Ishikawa (cell line): ENCODE results near the gene PPME1.

Experiments used
- CEBPB ChIP-seq: IDR thresholded peaks from 2 replicates; pipeline ENCODE4 v1.6.1; 2012
- CREB1 ChIP-seq: IDR thresholded peaks from 2 replicates; pipeline ENCODE4 v1.6.1; 2012; ENCODE audit warnings: low read depth
- EGR1 ChIP-seq: IDR thresholded peaks from 2 replicates; pipeline ENCODE4 v1.6.1; 2012
- EP300 ChIP-seq: IDR thresholded peaks from 2 replicates; pipeline ENCODE4 v1.6.1; 2012; ENCODE audit warnings: borderline replicate concordance
- FOXM1 ChIP-seq: IDR thresholded peaks from 2 replicates; pipeline ENCODE4 v1.6.1; 2012; ENCODE audit warnings: low read depth, borderline replicate concordance
- MAX ChIP-seq: IDR thresholded peaks from 2 replicates; pipeline ENCODE4 v1.6.1; 2012
- NFIC ChIP-seq: IDR thresholded peaks from 2 replicates; pipeline ENCODE4 v1.6.1; 2012
- RAD21 ChIP-seq: IDR thresholded peaks from 2 replicates; pipeline ENCODE4 v1.6.1; 2012; ENCODE audit warnings: low read depth
- REST ChIP-seq: IDR thresholded peaks from 2 replicates; pipeline ENCODE4 v1.6.1; 2012; ENCODE audit warnings: low read depth, mild to moderate bottlenecking
- TAF1 ChIP-seq: IDR thresholded peaks from 2 replicates; pipeline ENCODE4 v1.6.1; 2012; ENCODE audit warnings: low read depth, mild to moderate bottlenecking
- TCF12 ChIP-seq: IDR thresholded peaks from 2 replicates; pipeline ENCODE4 v1.6.1; 2012; ENCODE audit warnings: low read depth
- TEAD4 ChIP-seq: IDR thresholded peaks from 2 replicates; pipeline ENCODE4 v1.6.1; 2012
- USF1 ChIP-seq: IDR thresholded peaks from 2 replicates; pipeline ENCODE4 v1.6.1; 2012
- ZBTB7A ChIP-seq: IDR thresholded peaks from 2 replicates; pipeline ENCODE4 v1.6.1; 2012; ENCODE audit warnings: low read depth

The PPME1 gene

GRCh38 chr11:74235121-74235520 is 64.0 kb downstream of the PPME1 start:
- TF ChIP-seq TCF12: no peak
- no peak for TF ChIP-seq EGR1
- no peak for TF ChIP-seq CEBPB
- TF ChIP-seq TEAD4: no peak
- TF ChIP-seq FOXM1: no peak
- TF ChIP-seq ZBTB7A: no peak
- TF ChIP-seq REST: no peak
- TF ChIP-seq TAF1: no peak
- TF ChIP-seq CREB1: no peak
- no peak for TF ChIP-seq NFIC

GRCh38 chr11:74237541-74237940 is 66.5 kb downstream of the PPME1 start:
- TF ChIP-seq EP300 (no peak), USF1 (no peak)

GRCh38 chr11:74238243-74238642 is 67.2 kb downstream of the PPME1 start:
- TF ChIP-seq FOXM1 (no peak), CREB1 (no peak), TCF12 (no peak), CEBPB (no peak), TAF1 (no peak), RAD21 (no peak), EP300 (no peak), REST (no peak), NFIC (no peak)

GRCh38 chr11:74248469-74248868 is 77.4 kb downstream of the PPME1 start:
- TF ChIP-seq FOXM1: no peak
- TF ChIP-seq REST: no peak
- TF ChIP-seq USF1: no peak
- TF ChIP-seq RAD21: no peak
- TF ChIP-seq TEAD4: no peak
- TF ChIP-seq NFIC: no peak
- TF ChIP-seq TAF1: no peak
- TF ChIP-seq CREB1: no peak
- no peak for TF ChIP-seq EP300
- no peak for TF ChIP-seq ZBTB7A
- no peak for TF ChIP-seq CEBPB

- TF ChIP-seq FOXM1: no peak
- no peak for TF ChIP-seq EP300
- no peak for TF ChIP-seq MAX
- TF ChIP-seq TAF1: no peak
- TF ChIP-seq USF1: no peak
- no peak for TF ChIP-seq REST
- TF ChIP-seq CREB1: no peak
- no peak for TF ChIP-seq NFIC
- TF ChIP-seq EGR1: no peak
- no peak for TF ChIP-seq TCF12
- TF ChIP-seq TEAD4: no peak
Measured at GRCh38 chr11:74249496-74249895, 78.4 kb downstream of the PPME1 start.
